ENCODE data around the gene ADAMTS12. TPM values are rescaled to one million over a fixed set of nuclear protein-coding genes. Genes with fewer than 3 reads are reported as not detected.
"Not testable (repeated sequence)": the region's sequence is repeated elsewhere in the genome, so short reads cannot be mapped to it uniquely, and the experiment has no call there.

ADAMTS12 gene
- total RNA-seq, 1 donor from 2014 or later = 1.2 TPM

DNA sequence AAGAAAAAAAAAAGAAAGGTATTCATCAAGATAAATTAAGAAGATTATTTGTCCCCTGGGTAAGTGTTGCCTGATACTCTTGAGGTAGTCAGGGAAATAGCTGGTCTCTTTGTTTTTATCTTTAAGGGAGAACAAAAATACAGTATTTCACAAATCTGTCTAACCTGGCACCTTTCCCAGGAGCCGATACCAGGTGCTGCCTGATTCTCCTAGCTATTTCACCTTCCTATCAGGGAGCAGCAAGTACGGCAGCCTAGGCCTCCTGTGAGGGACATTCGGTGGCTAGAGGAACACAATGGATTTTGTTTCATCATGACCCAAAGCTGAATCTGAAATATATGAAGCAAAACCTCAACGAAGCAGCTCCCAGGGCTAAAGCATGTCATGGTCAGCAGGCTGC lies 365.0 kb downstream of the ADAMTS12 start:
- no peak for DNase-seq

DNA sequence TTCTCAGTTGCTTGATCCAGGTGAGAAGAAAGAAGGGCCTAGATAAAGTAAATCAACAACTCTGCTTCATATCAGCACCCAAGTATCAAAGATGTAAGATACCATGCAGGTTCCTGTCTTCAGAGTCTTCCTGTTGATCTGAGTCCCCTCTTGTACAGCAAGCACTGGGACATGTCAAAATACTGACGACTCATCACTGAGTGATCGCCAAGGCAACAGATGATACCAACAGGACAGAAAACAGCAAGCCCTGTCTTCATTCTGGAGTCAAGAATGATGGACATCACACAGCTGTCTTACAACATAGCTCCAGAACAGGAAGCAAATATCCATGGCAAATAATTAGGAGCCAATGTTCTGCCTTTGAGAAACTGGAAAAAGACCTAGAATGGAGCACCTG lies 367.3 kb downstream of the ADAMTS12 start:
- DNase-seq = no peak

DNA sequence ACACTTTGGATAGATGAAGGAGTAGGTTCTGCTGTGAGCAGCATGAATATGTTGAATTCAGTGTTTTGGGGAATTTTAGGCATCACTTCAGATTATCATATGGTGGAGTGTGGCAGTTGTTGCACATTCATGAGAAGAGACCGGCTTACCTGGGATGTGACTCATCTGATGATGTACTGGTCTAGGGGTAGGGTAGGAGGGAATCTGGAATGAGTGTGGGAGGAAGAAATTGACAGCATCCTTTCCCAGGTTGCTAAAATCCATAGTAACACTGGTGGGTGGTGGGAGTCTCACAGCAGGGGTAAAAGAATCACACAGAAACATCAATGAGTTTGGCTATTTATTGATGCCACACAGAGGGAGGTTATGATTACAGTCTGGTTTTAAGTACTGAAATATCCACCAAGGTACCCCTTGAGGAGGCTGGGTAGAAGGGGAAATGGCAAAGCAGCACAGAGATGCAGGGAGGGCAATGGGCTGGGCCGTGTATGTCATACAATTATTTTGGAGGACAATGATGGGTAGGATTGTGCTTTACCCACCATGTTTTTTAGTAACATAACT lies 368.5 kb downstream of the ADAMTS12 start:
- DNase-seq = no peak

DNA sequence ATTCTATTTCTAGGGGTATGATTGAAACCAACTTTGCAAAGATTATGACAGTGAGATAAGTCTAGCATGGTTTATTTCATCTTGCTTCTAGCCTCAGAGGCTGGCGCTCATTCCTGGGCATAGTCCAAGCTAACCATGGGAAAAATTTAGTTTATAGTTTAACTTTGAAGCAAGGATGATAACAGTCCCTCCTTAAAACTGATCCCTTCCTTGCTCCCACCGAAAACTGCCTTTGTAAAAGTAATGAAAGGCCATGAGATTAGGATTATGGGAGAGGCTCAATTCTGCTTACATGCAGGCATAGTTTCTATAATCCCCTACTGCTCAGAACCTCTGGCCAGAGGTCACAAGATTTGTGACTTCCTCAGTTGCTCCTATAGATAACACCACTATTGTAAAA lies 375.4 kb downstream of the ADAMTS12 start:
- DNase-seq = no peak

DNA sequence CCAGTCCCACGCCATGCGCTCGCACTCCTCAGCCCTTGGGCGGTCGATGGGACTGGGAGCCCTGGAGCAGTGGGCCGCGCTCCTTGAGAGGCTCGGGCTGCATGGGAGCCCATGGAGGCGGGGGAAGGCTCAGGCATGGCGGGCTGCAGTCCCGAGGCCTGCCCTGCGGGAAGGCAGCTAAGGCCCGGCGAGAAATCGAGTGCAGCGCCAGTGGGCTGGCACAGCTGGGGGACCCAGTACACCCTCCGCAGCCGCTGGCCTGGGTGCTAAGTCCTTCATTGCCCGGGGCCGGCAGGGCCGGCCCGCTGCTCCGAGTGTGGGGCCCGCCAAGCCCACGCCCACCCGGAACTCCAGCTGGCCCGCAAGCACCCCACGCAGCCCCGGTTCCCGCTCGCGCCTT lies 376.4 kb downstream of the ADAMTS12 start:
- DNase-seq = not testable (repeated sequence)

DNA sequence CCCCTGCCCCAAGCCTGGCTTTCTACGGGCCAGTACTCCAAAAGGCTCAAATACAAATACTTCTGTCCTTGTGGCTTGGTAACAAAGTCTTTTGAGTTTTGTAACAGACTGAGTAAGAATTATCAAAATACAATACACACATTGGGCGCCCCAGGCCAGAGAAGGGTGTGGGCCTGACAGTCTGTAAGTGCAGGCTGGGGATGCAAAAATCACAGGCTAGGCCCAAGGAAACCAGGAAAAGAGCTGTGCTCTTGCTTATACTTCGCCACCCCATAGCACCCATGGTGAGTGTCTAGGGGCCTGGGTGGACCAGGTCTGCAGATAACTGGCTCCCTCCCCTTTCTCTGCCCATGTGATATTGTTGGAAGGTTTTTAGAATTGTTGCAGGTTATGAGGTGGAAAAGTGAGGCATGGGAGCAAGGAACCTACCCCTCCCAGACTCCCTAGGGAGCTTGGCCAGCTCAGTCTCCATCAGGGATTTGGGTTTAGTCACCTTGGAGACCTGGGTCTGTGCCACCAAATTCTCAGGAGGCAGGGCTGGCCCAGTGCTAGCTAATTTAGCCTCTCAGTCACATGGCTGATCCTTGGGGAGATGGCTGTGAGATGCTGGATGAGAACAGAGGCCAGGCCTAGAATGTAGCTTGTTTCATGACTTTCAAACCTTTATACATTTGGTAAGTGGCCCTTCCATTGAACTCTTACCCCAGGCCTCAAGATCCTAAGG lies 378.2 kb downstream of the ADAMTS12 start:
- DNase-seq = no peak

DNA sequence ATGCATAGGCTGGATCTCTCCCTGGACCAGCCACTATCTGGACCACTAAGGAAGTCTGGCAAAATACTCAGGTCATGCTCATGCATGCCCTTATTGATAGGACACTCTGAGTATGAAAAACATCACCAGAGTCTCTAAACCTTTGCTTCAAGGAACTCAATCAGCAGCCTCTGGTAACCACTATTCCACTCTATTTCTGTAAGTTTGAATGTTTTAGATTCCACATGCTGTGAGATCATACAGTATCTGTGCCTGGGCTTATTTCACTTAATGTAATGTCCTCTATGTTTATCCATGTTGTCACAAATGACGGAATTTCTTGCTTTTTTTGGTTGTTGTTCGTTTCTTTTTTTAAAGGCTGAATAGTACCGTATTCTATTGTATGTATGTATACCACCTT lies 382.8 kb downstream of the ADAMTS12 start:
- DNase-seq = no peak

DNA sequence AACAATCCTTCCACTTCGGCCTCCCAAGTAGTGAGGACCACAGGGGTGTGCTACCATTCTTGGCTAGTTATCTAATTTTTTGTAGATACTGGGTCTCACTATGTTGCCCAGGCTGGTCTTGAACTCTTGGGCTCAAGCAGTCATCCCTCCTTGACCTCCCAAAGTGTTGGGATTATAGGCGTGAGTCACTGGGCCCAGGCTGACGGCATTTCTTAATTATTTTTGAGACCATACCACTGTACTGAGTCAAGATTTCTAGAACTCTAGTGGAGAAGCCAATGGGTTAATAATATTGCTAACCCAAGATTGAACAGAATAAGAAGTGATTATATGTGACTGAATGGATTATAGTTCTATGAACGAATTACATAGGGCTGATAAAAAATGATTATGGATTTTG lies 384.4 kb downstream of the ADAMTS12 start:
- DNase-seq = no peak

DNA sequence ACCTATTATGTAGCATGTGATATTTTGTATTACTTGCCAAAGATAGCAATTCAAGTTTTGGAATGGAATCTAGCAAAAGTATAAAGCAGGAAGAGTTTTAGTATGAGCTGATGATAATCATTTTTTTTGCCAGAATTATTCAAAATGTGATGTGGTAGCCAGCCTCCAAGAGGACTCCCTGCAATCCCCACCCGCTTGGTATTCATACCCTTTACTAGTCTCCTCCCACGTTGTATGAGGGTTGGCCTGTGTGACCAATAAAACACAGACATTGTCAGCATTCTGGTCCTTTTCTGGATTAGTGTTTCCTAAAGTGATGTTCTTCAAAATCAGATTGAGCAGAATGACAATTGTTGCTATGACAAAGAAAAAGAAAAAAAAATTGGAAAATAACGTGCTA lies 387.2 kb downstream of the ADAMTS12 start:
- no peak for DNase-seq

DNA sequence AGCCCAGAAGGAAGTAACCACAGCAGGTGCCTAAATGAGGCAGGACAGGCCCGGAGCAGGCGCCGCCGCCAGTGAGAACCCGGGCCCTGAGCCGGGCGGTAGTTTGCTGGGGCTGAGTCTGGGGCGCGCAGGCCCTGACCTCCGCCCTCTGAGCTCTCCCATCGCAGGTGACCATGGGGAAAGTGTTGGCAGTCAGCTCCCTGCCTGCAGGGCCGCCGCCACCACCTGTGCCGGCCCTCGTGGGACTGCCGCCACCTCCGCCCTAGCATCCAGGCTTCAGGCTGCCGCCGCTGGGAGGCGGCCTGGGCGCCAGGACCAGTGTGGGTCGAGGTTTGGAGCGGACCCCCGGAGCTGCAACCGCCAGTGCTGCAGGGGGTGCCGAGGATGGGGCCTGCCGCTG lies 389.9 kb downstream of the ADAMTS12 start:
- no peak for DNase-seq

DNA sequence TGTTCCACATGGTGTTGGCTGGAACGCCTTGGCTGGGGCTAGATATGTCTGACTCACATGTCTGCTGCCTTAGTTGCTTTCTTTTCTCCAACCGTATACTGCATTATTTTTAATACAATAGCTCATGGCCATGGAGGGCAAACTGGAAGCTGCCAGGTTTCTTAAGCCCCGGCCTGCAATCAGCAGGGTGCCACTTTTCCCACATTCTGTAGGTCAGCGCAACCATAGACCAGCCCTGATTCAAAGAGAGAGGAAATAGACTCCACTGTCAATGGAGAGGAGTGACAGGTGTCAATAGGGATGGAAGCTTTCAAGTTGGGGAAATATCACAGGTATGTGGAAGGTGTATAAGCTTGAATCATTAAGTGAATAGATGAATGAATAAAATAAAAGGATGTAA lies 390.5 kb downstream of the ADAMTS12 start:
- DNase-seq = no peak

DNA sequence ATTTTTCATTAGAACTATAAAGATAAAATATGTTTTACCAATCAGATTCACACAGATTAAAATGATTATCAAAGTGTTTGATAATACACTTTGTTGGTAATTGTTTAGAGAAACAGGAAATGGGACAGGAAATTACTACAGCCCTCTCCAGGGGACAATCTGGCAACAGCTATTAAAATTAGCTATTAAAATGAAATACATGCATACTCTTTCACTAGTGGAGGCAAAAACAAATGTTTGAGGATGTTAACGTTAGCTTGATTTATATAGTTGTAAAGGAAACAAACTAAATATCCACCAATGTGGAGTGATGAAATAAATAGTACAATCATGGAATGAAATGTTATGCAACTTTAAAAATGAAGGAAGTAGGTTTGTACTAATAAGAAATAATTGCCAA lies 397.3 kb downstream of the ADAMTS12 start:
- DNase-seq = no peak

DNA sequence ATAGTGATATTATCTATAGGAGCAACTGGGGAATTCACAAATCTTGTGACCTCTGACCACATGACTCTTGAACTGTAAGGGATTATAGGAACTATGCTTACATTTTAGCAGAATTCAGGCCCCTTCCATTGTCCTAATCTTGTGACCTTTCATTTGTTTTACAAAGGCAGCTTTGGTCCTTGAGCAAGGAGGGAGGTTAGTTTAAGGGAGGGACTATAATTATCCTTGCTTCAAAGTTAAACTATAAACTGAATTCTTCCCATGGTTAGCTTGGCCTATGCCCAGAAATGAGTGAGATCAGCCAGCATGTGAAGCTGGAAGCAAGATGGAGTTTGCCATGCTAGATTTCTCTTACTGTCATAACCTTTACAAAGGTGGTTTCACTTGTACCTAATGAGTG lies 399.8 kb downstream of the ADAMTS12 start:
- DNase-seq = no peak

DNA sequence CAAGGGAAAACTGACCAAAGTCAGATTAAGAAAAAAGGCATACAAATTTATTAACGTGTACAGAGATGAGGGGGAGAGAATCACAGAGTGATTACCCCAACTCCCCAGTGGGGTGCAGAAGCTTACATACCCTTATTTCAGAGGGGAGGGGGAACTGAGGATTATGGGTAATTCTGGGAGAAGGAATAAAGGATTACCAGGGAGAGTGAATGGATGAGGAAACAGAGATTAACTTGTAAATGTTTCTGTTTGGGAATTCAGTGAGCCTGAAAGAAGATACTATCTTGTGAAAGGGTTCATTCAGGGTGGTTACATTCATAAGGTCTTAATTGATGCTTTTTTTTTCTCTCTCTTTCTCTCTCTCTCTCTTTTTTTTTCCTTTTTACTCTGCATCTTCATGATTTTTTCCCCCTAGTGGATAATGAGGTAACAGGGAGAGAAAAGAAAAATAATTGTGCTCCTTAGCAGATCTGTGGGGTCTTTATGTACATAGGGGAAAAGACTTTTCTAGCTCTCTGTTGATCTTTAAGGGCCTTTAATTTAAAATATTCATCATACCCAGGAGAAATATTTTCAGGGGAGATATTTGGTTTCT lies 401.6 kb downstream of the ADAMTS12 start:
- no peak for DNase-seq

DNA sequence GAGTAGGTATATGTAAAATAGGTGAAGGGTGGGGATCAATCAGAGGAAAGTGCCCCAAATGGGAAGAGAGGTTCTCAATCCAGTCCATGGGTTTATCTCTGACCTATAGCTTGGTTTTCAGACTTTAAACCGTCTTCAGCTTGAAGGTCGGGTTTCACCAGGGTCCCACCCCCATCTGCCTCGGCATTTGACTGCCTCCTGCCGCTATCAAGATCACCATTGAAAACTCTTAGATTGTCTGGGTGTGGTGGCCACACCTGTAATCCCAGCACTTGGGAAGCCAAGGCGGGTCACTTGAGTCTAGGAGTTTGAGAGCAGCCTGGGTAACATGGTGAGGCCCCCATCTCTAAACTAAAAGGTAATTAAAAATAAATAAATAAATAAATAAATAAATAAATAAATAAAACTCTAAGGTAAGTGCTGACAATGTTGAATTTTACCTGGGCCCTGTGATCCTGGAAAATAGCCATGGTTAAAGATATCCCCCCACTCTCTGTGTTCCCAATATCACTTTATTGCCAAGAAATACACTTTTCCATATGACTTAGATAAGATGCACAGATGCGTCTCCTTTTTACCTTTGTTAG lies 402.2 kb downstream of the ADAMTS12 start:
- DNase-seq = no peak

DNA sequence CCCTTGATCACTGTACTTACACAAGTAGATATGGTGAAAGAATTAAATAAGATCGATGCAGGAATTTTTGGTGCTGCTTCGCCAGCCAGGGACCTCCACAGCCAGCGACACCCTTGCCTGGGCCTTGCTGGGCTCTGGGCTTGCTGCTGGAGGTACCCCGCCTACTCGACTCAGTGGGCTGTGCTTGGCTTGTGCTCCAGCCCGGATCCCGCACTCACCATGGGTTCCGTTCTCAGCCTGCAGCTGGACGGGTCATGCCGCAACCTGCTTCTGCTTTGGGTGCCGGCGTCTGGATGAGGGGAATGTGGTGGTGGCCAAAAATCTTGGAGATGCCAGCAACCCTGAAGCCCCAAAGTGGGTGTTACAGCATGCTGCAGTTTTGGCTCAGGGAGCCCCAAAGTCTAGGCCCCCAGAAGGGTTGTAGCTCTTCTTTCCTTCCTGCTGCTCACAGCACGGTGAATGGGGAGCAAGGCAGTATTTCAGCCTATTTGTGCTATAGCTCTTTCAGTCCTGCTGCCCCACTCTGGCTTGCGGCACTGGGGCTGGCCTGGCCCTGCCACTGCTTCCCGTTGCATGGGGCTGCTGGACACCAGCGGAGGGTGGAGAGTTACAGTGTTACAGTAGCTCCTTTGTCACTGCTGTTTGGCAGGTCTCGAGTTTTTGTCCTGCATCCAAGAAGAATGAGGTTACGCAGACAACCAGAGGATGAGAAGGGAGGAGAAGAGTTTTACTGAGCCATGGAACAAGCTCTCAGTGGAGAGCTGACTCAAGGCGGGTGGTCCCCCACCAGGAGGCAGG lies 403.0 kb downstream of the ADAMTS12 start:
- DNase-seq = no peak

DNA sequence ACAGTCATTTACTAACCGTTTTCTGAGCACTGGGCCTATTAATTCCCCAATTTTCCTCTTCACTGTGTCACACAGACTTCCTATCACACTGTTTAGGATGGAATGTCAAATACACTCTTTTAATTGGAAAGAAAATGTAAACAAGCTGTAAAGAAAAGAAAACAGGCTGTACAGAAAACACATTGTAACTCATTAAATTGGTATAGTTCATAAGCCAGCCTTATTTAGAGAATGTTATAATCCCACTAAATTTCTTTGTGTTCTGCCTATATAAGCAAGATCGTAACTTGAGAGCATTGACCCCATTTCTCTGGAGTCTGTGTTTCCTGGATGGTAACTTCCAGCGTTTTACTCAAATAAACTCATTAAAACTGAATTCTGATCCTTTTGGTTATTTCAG lies 404.6 kb downstream of the ADAMTS12 start:
- no peak for DNase-seq

DNA sequence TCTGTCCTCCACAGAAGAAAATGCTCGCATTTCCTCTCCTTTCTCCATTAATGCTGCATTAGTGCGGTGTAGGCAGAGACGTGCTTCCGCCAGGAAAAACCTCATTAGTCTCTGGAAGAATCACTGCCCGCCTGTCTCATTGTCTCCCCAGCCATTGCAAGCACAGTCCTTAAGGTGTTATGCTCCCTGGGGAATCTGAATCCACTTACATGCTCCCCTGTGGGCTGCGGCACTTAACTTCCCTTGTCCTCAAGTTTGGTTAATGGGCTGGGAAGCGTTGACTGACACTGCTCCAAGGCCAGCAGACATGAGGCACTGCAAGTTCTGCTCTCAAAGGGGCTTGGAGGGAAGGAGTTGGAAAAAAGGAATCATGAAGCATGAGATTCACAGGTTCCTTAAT lies 409.5 kb downstream of the ADAMTS12 start:
- no peak for DNase-seq

DNA sequence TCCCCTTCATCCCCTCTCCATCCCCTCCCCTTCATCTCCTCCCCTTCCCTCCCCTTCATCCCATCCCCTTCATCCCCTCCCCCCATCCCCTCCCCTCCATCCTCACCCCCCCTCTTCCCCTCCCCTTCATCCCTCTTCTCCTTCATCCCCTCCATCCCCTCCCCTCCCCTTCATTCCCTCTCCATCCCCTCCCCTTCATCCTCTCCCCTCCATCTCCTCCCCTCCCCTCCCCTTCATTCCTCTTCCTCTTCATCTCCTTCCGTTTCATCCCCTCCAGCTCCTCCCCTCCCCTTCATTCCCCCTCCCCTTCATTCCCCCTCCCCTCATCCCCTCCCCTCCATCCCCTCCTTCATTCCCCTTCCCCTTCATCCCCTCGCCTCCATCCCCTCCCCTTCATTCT lies 410.9 kb downstream of the ADAMTS12 start:
- no peak for DNase-seq

DNA sequence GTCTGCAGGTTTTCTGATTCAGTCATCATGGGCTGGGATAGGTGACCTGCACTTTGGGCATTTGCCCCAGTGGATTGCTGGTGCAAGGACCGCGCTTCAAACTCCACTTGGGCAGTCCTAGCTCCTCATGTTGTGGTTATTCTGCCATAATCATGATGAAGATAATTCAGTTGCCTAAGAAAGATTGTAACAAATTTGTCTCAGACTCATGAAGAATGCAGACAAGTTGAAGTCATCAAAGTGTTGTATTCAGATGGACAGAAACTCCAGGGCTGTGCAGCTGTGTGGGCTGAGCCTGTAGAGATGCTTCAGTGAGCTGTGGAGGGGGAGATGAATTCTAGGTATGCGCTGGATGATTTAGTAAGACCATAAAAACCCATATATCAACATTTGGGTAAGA lies 412.5 kb downstream of the ADAMTS12 start:
- DNase-seq = no peak

DNA sequence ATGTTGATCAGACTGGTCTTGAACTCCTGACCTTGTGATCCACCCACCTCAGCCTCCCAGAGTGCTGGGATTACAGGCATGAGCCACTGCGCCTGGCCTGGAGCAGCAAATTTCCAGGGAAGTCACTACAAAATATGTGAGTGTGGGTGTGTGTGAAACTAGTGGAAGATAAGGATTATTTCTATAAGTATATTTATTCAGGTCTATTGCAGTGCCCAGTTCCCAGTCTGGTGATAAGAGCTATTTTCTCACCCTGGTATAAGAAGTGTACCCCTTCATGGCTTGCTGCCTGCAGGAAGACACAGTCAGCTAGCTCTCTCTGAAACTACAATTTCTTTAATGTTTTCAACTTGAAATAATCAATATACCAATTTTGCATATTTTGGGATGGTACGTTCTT lies 414.0 kb downstream of the ADAMTS12 start:
- no peak for DNase-seq

DNA sequence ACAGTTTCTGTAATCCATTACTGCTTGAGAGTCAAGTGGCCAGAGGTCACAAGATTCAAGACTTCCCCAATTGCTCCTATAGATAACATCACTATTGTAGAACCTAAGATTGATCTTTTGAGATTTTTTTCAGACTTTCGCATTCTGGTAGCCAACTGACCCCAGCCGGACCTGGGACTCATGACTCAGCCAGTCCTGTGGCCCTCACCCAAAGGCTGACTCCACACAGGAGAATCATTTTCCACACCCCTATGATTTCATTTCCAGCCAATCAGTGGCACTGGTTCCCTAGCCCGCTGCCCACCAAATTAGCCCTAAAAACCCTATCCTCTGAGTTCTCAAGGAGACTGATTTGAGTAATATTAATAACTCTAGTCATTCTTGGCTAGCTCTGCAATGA lies 414.8 kb downstream of the ADAMTS12 start:
- no peak for DNase-seq

DNA sequence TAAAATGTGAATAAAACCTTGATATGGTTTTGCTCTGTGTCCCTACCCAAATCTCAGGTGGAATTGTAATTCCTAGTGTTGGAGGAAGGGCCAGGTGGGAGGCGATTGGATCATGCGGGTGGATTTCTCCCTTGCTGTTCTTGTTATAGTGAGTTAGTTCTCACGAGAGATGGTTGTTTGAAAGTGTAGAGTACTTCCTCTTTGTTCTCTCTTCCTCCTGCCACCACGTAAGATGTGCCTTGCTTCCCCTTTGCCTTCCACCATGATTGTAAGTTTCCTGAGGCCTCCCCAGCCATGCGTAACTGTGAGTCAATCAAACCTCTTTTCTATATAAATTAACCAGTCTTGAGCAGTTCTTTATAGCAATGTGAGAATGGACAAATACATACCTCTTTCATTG lies 416.1 kb downstream of the ADAMTS12 start:
- DNase-seq = no peak
